ENCODE data around the gene ZCCHC10.
"Not testable (repeated sequence)": the region's sequence is repeated elsewhere in the genome, so short reads cannot be mapped to it uniquely, and the experiment has no call there.

ZCCHC10 gene

DNA sequence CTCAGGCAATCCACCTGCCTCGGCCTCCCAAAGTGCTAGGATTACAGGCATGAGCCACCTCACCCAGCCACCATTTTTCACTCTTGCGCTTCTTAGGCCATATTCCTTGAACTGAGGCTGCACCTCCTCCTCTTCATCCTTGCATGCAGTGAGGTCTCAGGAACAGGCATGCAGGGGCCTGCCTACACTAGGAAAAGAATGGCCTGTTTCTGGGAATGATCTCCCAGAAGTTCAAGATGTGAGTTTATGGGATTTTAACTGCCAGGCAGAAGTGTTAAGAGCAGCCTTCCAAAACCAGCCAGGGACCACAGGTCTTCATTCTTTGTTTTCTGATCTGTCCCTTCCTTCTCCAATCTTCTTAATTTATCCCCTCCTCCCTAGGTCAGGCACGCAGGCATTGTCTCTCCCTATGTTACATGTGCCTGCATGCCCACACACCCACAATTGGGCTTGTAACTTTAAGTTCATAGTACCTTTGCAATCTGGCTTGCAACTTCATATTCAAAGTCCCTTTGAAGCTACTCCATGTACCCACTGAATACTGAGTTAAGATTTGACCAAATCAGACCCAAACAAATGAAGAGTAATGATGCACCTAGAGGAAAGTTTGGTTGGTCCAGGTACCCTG, 14.9 kb upstream of the ZCCHC10 start:
- FAIRE-seq = no peak

GRCh38 chr5:133036677-133037076, 10.3 kb upstream of the ZCCHC10 start:
- not testable (repeated sequence) for FAIRE-seq

DNA sequence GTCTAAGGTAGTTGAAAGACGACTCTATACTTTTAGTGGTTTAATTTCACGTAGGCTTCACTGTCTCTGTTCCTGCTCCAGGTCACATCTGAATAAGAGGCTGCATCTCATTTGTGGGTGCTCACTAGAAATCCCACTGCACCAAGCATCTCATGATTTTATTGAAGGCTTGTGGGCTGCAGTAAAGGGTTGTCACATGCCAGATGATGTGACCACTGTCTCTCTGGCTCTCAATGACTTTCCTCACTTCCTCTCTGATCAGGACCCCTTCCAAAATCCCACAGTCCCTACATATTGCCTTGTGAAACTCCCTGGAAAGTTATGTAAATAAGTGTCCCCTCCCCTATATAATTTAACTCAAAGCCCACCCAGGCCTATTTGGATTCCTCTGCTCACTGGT, 8.9 kb upstream of the ZCCHC10 start:
- FAIRE-seq = no peak

GRCh38 chr5:133034064-133034463, 7.7 kb upstream of the ZCCHC10 start:
- FAIRE-seq = no peak

GRCh38 chr5:133032852-133033742, 6.7 kb upstream of the ZCCHC10 start:
- no peak for FAIRE-seq

DNA sequence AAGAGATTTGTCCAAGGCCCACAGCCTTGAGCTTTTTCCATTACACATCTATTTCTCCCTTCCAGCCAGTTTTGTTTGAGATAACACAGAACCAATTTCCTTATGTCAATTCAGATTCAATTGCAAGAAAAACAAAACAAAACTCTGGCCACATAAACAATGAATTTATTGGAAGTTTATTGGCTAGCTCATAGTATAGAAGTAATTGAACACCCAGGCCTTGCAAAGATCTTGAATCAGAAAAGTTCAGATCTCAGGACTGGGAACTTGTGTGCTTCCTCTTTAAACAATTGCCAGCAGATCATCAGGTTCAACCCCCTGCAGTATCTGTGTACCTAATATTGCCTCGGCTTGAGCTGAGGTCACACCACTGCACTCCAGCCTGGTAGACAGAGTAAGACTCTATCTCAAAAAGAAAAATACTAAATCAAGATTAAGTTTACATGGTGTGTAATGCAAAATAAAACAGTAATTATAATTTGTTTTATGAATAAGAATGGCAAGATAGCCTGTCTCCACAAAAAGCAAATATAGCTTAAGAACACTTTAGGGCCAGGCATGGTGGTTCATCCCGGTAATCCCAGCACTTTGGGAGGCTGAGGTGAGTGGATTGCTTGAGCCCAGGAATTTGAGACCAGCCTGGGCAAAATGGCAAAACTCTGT, 4.1 kb upstream of the ZCCHC10 start:
- FAIRE-seq = no peak

- FAIRE-seq = no peak
Measured at GRCh38 chr5:133029416-133029815, 3.1 kb upstream of the ZCCHC10 start.

DNA sequence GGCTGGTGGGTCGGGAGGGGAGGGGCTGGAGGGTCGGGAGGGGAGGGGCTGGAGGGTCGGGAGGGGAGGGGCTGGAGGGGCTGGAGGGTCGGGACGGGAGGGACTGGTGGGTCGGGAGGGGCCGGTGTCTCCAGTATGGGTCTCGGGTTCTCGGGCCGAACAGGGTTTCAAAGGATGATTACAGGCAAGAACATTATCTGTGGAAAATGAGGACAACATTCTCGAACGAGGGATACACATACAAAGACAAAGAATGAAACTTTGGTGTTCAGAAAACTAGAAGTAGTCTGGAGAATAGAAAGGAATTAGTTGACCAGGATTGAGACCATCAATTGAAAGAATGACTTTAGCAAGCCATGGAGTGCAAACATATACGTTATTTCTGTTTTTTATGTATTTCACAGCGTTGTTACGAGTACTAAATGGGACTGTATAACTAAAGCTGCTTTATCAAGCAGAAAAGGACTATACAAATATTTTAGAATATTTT, 360 bp upstream of the ZCCHC10 start:
- no peak for FAIRE-seq

DNA sequence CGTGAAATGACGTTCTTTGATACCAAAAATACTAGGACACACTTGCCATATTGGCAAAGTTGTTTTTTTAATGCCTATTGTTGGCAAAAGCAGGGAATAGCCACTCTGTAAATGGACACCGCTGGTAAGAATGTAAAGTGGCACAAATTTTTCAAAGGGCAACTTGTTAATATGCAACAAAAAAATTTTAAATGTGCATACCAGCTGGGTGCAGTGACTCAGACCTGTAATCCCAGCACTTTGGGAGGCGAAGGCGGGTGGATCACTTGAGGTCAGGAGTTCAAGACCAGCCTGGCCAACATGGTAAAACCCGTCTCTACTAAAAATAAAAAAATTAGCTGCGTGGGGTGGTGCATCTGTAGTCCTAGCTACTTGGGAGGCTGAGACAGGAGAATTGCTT, 6.9 kb downstream of the ZCCHC10 start:
- FAIRE-seq = not testable (repeated sequence)

DNA sequence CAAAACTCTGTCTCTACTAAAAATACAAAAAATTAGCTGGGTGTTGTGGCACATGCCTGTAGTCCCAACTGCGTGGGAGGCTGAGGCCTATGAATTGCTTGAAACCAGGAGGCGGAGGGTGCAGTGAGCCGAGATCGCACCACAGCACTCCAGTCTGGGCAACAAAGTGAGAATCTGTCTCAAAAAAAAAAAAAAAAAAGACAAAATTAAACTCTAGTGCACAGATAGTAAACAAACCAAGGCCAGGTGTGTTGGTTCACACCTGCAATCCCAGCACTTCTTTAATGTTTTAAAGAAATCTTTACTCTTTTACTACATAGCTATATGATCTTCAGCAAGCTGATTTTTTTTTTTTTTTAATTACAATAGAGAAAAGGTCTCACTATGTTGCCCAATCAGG, 8.4 kb downstream of the ZCCHC10 start:
- FAIRE-seq = no peak

DNA sequence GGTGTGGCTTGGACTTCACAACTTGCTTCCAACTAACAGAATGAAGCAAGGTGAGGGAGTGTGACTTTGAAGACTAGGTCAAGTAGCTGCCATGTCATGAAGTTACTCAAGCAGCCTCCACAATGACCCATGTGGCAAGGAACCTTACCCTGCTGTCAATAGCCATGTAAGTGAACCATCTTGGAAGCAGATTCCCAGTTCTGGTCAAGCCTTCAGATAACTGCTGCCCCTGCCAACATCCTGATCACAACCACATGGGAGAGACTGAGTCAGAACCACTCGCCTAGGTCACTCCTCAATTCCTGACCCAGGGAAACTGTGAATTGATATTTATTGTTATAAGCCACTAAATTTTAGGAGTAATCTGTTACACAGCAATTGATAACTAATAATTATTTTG, 10.9 kb downstream of the ZCCHC10 start:
- no peak for FAIRE-seq

- not testable (repeated sequence) for FAIRE-seq
Measured at GRCh38 chr5:133008455-133008854, 17.9 kb downstream of the ZCCHC10 start.

DNA sequence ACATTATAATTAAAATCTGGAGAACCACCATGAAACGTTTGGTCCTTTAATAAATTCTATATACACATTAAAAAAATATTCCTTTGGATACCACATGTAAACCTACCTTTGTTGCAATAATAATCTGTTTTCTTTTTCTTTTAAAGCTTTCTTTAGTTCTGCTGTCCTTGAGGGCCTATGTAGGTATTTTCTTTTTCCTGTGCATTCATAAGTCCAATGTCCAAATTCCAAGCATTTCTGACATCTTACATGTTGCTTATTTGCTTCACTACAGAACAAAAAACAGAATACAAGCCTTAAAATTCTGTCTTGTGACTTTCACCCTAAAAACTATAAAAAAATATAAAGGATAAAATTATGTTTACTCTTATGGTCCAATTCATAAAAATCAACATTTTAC, 19.7 kb downstream of the ZCCHC10 start:
- FAIRE-seq = no peak

- no peak for FAIRE-seq
Measured at GRCh38 chr5:132999246-132999645, 27.1 kb downstream of the ZCCHC10 start.

GRCh38 chr5:132998556-132998955, 27.8 kb downstream of the ZCCHC10 start:
- no peak for FAIRE-seq

DNA sequence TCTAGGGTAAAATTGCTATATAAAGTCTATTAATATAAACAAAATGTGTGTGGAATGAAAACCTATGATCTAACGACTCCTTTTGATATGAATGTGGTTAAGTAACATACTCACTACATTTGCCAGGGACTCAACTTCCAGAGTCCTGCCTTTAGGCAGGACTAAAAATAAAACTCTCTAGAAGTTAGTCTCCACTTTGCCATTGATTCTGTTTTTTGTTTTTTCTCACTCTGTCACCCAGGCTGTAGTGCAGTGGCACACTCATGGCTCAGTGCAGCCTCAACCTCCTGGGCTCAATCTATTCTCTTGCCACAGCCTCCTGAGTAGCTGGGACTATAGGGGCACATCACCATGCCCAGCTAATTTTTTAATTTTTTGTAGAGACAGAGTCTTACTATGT, 30.0 kb downstream of the ZCCHC10 start:
- no peak for FAIRE-seq

- no peak for FAIRE-seq
Measured at GRCh38 chr5:132987531-132988408, 38.6 kb downstream of the ZCCHC10 start.

DNA sequence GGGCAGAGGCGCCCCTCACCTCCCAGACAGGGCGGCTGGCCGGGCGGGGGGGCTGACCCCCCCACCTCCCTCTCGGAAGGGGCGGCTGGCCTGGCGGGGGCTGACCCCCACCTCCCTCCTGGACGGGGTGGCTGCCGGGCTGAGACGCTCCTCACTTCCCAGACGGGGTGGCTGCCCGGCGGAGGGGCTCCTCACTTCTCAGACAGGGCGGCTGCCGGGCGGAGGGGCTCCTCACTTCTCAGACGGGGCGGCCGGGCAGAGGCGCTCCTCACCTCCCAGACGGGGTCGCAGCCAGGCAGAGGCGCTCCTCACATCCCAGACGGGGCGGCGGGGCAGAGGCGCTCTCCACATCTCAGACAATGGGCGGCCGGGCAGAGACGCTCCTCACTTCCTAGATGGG, 43.4 kb downstream of the ZCCHC10 start:
- FAIRE-seq = not testable (repeated sequence)

DNA sequence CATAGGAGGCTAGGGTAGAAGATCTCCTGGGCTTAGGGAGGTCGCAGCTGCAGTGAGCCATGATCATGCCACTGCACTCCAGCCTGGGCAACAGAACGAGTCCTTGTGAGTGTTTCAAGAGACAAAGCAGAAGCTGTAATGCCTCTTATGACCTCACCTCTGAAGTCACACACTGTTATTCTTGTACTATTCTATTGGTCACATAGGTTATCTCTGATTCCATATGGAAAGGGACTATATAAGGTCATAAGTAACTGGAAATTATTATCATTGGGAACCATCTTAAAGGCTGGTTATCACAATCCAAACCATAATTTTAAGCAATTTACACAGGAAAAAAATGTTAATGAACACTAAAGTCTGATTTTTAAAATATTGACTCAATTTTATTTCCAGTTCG, 45.1 kb downstream of the ZCCHC10 start:
- no peak for FAIRE-seq

- FAIRE-seq = no peak
Measured at GRCh38 chr5:132979976-132980375, 46.4 kb downstream of the ZCCHC10 start.

DNA sequence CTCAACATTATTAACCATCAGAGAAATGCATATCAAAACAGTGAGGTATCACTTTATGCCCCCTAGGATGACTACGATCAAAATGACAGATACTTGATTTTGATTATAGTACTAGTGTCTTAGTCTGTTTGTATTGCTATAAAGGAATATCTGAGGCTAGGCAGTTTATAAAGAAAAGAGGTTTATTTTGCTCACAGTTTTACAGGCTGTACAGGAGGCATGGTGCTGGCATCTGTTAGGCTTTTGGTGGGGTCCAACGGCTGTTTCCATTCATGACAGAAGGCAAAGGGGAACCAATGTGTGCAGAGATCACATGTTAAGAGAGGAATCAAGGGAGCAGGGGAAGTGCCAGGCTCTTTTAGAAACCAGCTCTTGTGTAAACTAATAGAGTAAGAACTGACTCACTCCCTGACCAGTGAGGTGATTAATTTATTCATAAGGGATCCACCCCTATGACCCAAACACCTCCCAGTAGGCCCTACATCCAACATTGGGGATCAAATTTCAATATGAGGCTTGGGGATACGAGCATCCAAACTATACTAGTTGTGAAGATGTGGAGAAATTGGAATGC, 46.9 kb downstream of the ZCCHC10 start:
- no peak for FAIRE-seq

DNA sequence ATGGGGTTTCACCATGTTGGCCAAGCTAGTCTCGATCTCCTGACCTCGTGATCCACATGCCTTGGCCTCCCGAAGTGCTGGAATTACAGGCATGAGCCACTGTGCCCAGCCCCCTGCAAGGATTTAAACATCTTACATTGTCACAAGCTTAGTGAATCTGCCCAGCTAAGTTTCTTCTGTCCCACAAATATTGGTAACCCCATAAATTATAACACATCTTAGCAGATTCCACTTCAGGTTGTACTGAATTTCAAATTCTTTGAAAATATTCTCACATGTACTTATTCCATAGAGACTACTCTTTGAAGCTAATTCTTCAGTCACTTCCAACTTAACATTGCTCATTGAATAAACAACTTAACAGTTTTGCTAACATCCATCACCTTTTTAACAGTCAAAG, 49.5 kb downstream of the ZCCHC10 start:
- FAIRE-seq = no peak

All from TTC549 (cell line).